Measurements from ENCODE around the gene LARGE1. TPM values are rescaled to one million over a fixed set of nuclear protein-coding genes. Genes with fewer than 3 reads are reported as not detected.

The LARGE1 gene
- total RNA-seq, 1 experiment from 2014 or later: 1.3 TPM

DNA sequence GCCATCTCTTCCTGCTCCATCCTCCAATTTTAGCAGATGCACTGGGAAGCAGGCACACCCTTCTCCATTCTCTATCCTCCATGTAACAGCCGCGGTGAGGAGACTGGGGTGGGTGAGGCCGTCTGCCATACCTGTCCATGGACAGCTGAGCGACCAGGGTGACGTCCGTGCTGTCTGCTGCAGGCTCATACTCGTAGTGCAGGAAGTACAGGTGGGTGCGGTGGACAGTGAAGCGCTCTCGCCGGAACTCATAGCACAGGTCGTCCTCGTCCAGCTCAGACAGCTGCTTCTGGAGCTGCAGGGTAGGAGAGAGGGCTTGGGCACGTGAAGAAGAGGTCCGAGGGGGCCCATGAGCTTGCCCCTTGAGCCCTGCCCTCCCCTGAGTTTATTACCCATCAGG lies 604.3 kb downstream of the LARGE1 start:
- H3F3A ChIP-seq (ENCODE audit: low read length, unreplicated experiment): no peaks in the 10 kb centered on the region
- CTCF ChIA-PET: no interaction called here
- H3K36me3 ChIP-seq (ENCODE audit: low read depth, low read length): no peaks in the 10 kb centered on the region
- intact Hi-C loops (cut with micrococcal nuclease): no loop called here
- no peaks in the 10 kb centered on the region for H3K9me2 ChIP-seq (replicated peaks; ENCODE audit: low read length)
- BruUV-seq (replicated peaks): no TSS peak
- ATAC-seq (no peak), DNase-seq (no peak)
- H3K27me3 ChIP-seq (ENCODE audit: low read length): no peaks in the 10 kb centered on the region
- no peak overlapping the region for H3K9ac ChIP-seq (ENCODE audit: low read length)
- H3K9me3 ChIP-seq (ENCODE audit: low read length): no peaks in the 10 kb centered on the region
- H2AFZ ChIP-seq (ENCODE audit: low read length): no peak overlapping the region
- no peak overlapping the region for H3K4me2 ChIP-seq (ENCODE audit: low read length)
- no peaks in the 10 kb centered on the region for H3K79me2 ChIP-seq (ENCODE audit: low read length)
- no peaks in the 10 kb centered on the region for H4K20me1 ChIP-seq (ENCODE audit: low read length)
- H3K4me1 ChIP-seq (ENCODE audit: insufficient read depth, low read length): no peaks in the 10 kb centered on the region
- POLR2A ChIA-PET (ENCODE audit: unreplicated experiment): no interaction called here
- TF ChIP-seq EZH2 (IDR thresholded peaks at IDR 0.05; ENCODE audit: low read length, unreplicated experiment): no peak
- no peak for TF ChIP-seq EZH2phosphoT487 (IDR thresholded peaks at IDR 0.05; ENCODE audit: borderline replicate concordance, low read length)
- no peak for TF ChIP-seq CTCF (conservative IDR thresholded peaks at IDR 0.05; ENCODE audit: low read depth, low read length)
- H3K4me3 ChIP-seq (ENCODE audit: low read length): no peak overlapping the region
- no peak overlapping the region for H3K27ac ChIP-seq (ENCODE audit: low read length)

DNA sequence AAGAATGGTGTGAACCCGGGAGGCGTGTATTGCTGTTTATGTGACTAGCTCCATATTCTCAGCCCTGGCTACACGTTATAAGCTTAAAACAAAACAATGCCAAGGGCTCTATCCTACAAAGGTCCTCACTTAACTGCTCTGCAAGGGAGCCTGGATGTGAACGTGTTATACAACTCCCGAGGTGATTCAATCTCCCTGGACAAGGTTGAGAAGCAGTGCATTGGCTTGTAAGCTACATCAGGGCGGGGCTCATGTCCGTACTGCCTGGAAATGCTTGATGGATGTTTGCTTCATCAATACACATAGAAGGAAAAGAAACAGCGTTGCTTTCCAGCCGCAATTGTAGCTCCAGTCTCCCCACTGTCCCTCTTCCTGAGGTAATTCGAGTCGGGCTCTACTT lies 605.2 kb downstream of the LARGE1 start:
- no TSS peak for BruUV-seq (replicated peaks)

GRCh38 chr22:33314316-33314715 lies 606.0 kb downstream of the LARGE1 start:
- H3K27ac ChIP-seq (ENCODE audit: low read length): no peak overlapping the region

More for the DNA sequence above, 605.2 kb downstream of the LARGE1 start:
- Histone ChIP-seq H3K79me2 (ENCODE audit: low read length) (no peaks in the 10 kb centered on the region), H3K36me3 (ENCODE audit: low read depth, low read length) (no peaks in the 10 kb centered on the region), H3F3A (ENCODE audit: low read length, unreplicated experiment) (no peaks in the 10 kb centered on the region), H3K9ac (ENCODE audit: low read length) (no peak overlapping the region), H3K4me3 (ENCODE audit: low read length) (no peak overlapping the region), H3K27ac (ENCODE audit: low read length) (no peak overlapping the region), H4K20me1 (ENCODE audit: low read length) (no peaks in the 10 kb centered on the region), H3K4me2 (ENCODE audit: low read length) (no peak overlapping the region), H3K9me3 (ENCODE audit: low read length) (no peaks in the 10 kb centered on the region), H3K9me2 (replicated peaks; ENCODE audit: low read length) (no peaks in the 10 kb centered on the region), H2AFZ (ENCODE audit: low read length) (no peak overlapping the region), H3K4me1 (ENCODE audit: insufficient read depth, low read length) (no peaks in the 10 kb centered on the region), H3K27me3 (ENCODE audit: low read length) (no peaks in the 10 kb centered on the region)
- DNase-seq (no peak), ATAC-seq (no peak)
- POLR2A ChIA-PET (ENCODE audit: unreplicated experiment): no interaction called here
- intact Hi-C loops (cut with micrococcal nuclease): no loop called here
- CTCF ChIA-PET: no interaction called here
- TF ChIP-seq EZH2 (IDR thresholded peaks at IDR 0.05; ENCODE audit: low read length, unreplicated experiment) (no peak), CTCF (conservative IDR thresholded peaks at IDR 0.05; ENCODE audit: low read depth, low read length) (no peak), EZH2phosphoT487 (IDR thresholded peaks at IDR 0.05; ENCODE audit: borderline replicate concordance, low read length) (no peak)

More at GRCh38 chr22:33314316-33314715, 606.0 kb downstream of the LARGE1 start:
- TF ChIP-seq EZH2phosphoT487 (IDR thresholded peaks at IDR 0.05; ENCODE audit: borderline replicate concordance, low read length): no peak
- no peak for TF ChIP-seq CTCF (conservative IDR thresholded peaks at IDR 0.05; ENCODE audit: low read depth, low read length)
- no peak for TF ChIP-seq EZH2 (IDR thresholded peaks at IDR 0.05; ENCODE audit: low read length, unreplicated experiment)
- ATAC-seq (no peak), DNase-seq (no peak)
- no peaks in the 10 kb centered on the region for H3F3A ChIP-seq (ENCODE audit: low read length, unreplicated experiment)
- BruUV-seq (replicated peaks): no TSS peak
- H3K79me2 ChIP-seq (ENCODE audit: low read length): no peaks in the 10 kb centered on the region
- no peaks in the 10 kb centered on the region for H4K20me1 ChIP-seq (ENCODE audit: low read length)
- intact Hi-C loops (cut with micrococcal nuclease): no loop called here
- no peaks in the 10 kb centered on the region for H3K9me3 ChIP-seq (ENCODE audit: low read length)
- POLR2A ChIA-PET (ENCODE audit: unreplicated experiment): no interaction called here
- no peaks in the 10 kb centered on the region for H3K27me3 ChIP-seq (ENCODE audit: low read length)
- H3K9me2 ChIP-seq (replicated peaks; ENCODE audit: low read length): no peaks in the 10 kb centered on the region
- H3K4me3 ChIP-seq (ENCODE audit: low read length): no peak overlapping the region
- no peak overlapping the region for H3K4me2 ChIP-seq (ENCODE audit: low read length)
- no peaks in the 10 kb centered on the region for H3K4me1 ChIP-seq (ENCODE audit: insufficient read depth, low read length)
- CTCF ChIA-PET: no interaction called here
- no peak overlapping the region for H2AFZ ChIP-seq (ENCODE audit: low read length)
- H3K36me3 ChIP-seq (ENCODE audit: low read depth, low read length): no peaks in the 10 kb centered on the region
- H3K9ac ChIP-seq (ENCODE audit: low read length): no peak overlapping the region
